Measurements from ENCODE around the gene COA8.

DNA sequence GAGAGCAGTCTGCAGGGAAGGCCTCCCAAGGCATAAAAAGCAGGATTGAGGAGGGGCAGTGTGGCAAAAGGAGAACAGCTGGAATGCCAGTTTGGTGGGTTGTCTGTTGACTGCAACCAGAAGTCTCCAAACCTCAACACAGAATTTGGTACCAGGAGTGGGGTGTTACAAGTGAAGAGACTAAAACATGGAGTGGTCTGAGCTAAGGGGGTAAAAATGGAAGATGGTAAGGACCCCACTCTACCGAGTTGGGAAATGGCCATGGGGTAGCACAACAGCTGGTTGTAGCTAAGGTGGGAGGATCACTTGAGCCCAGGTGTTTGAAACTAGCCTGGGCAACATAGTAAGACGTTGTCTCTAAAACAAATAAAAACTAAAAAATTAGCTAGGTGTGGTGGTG lies 48.5 kb downstream of the COA8 start:
- no peak for TF ChIP-seq CTCF (IDR thresholded peaks at IDR 0.05)
- no peak for TF ChIP-seq SMC3 (IDR thresholded peaks at IDR 0.05; ENCODE audit: low read depth, low read length)
- no peak for TF ChIP-seq FOXJ3 (CRISPR knock-in tag; IDR thresholded peaks at IDR 0.05)
- TF ChIP-seq, protein P1, sequence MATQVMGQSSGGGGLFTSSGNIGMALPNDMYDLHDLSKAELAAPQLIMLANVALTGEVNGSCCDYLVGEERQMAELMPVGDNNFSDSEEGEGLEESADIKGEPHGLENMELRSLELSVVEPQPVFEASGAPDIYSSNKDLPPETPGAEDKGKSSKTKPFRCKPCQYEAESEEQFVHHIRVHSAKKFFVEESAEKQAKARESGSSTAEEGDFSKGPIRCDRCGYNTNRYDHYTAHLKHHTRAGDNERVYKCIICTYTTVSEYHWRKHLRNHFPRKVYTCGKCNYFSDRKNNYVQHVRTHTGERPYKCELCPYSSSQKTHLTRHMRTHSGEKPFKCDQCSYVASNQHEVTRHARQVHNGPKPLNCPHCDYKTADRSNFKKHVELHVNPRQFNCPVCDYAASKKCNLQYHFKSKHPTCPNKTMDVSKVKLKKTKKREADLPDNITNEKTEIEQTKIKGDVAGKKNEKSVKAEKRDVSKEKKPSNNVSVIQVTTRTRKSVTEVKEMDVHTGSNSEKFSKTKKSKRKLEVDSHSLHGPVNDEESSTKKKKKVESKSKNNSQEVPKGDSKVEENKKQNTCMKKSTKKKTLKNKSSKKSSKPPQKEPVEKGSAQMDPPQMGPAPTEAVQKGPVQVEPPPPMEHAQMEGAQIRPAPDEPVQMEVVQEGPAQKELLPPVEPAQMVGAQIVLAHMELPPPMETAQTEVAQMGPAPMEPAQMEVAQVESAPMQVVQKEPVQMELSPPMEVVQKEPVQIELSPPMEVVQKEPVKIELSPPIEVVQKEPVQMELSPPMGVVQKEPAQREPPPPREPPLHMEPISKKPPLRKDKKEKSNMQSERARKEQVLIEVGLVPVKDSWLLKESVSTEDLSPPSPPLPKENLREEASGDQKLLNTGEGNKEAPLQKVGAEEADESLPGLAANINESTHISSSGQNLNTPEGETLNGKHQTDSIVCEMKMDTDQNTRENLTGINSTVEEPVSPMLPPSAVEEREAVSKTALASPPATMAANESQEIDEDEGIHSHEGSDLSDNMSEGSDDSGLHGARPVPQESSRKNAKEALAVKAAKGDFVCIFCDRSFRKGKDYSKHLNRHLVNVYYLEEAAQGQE (IDR thresholded peaks at IDR 0.05; ENCODE audit: low read depth, low read length), result no peak
- no peak for TF ChIP-seq RFX5 (IDR thresholded peaks at IDR 0.05; ENCODE audit: low read length)
- no peak for TF ChIP-seq MXI1 (IDR thresholded peaks at IDR 0.05; ENCODE audit: low read depth, low read length)
- TF ChIP-seq GABPA (IDR thresholded peaks at IDR 0.05; ENCODE audit: low read depth), result no peak
- TF ChIP-seq TAF1 (IDR thresholded peaks at IDR 0.05; ENCODE audit: borderline replicate concordance, low read depth, low read length), result no peak
- no peak for TF ChIP-seq POLR2AphosphoS5 (IDR thresholded peaks at IDR 0.05; ENCODE audit: low read depth, low read length)
